Measurements from ENCODE around the gene STK32A. TPM values are rescaled to one million over a fixed set of nuclear protein-coding genes. Genes with fewer than 3 reads are reported as not detected.

STK32A gene
- total RNA-seq, 4 donors from 2014 or later, result 1.0 to 1.4 (median 1.3) TPM

GRCh38 chr5:147415651-147416050 lies 180.8 kb downstream of the STK32A start:
- H3K27ac ChIP-seq (replicated peaks in 1 of 4), result peak overlapping the region; percentile 79 to 96 (median 89)
- intact Hi-C loops (cut with DNase I), result no loop called here
- no peaks in the 10 kb centered on the region for H3K9me3 ChIP-seq
- peaks cover 21 to 98% (median 92%) of the 10 kb centered on the region in 4 donors for H3K4me1 ChIP-seq
- TF ChIP-seq CTCF (IDR thresholded peaks at IDR 0.05) (no peak), POLR2AphosphoS5 (IDR thresholded peaks at IDR 0.05) (peak in 1 of 2 donors; percentile 18)
- no peak for DNase-seq (ENCODE audit: extremely low spot score)
- H3K27me3 ChIP-seq, result no peaks in the 10 kb centered on the region
- peaks cover 7 to 61% (median 27%) of the 10 kb centered on the region in 4 donors for H3K36me3 ChIP-seq
- WGBS, result 90% methylated on average over 3 of the region's 3 CpGs
- no peak overlapping the region for H3K4me3 ChIP-seq

GRCh38 chr5:147417135-147417813 lies 182.4 kb downstream of the STK32A start:
- Histone ChIP-seq H3K36me3 (peaks cover under 1 to 50% (median 23%) of the 10 kb centered on the region in 4 donors), H3K4me3 (peak overlapping the region in 2 of 4 donors; percentile 13 to 17), H3K9me3 (no peaks in the 10 kb centered on the region), H3K4me1 (peaks cover 14 to 92% (median 78%) of the 10 kb centered on the region in 4 donors), H3K27ac (replicated peaks in 1 of 4) (peak overlapping the region; percentile 79 to 96 (median 89)), H3K27me3 (no peaks in the 10 kb centered on the region)
- TF ChIP-seq CTCF (IDR thresholded peaks at IDR 0.05) (no peak), POLR2AphosphoS5 (IDR thresholded peaks at IDR 0.05) (peak; percentile 82 to 85), EP300 (IDR thresholded peaks at IDR 0.05) (peak; percentile 94)
- WGBS, result 26% methylated on average over 5 of the region's 5 CpGs
- DNase-seq (ENCODE audit: extremely low spot score), result no peak
- intact Hi-C loops (cut with DNase I), result no loop called here

GRCh38 chr5:147418613-147419012 lies 183.8 kb downstream of the STK32A start:
- no peaks in the 10 kb centered on the region for H3K27me3 ChIP-seq
- H3K36me3 ChIP-seq, result peaks cover 1 to 50% (median 19%) of the 10 kb centered on the region in 4 donors
- TF ChIP-seq EP300 (IDR thresholded peaks at IDR 0.05), result no peak
- no peak for TF ChIP-seq POLR2A (IDR thresholded peaks at IDR 0.05; ENCODE audit: low read depth)
- TF ChIP-seq POLR2AphosphoS5 (IDR thresholded peaks at IDR 0.05), result no peak
- no peak for TF ChIP-seq CTCF (IDR thresholded peaks at IDR 0.05)
- no peak overlapping the region for H3K4me3 ChIP-seq
- intact Hi-C loops (cut with DNase I), result no loop called here
- peak overlapping the region; percentile 79 to 96 (median 89) for H3K27ac ChIP-seq (replicated peaks in 1 of 4)
- no peak for DNase-seq (ENCODE audit: extremely low spot score)
- WGBS, result 61% methylated on average over 2 of the region's 2 CpGs
- no peaks in the 10 kb centered on the region for H3K9me3 ChIP-seq
- peaks cover 14 to 79% (median 65%) of the 10 kb centered on the region in 4 donors for H3K4me1 ChIP-seq

- Histone ChIP-seq H3K9me3 (no peaks in the 10 kb centered on the region), H3K4me3 (no peak overlapping the region), H3K36me3 (peaks cover 5 to 31% (median 13%) of the 10 kb centered on the region in 4 donors), H3K27me3 (no peaks in the 10 kb centered on the region), H3K4me1 (peaks cover 23 to 63% (median 62%) of the 10 kb centered on the region in 4 donors), H3K27ac (replicated peaks in 1 of 4) (peak overlapping the region; percentile 67 to 98 (median 74))
- WGBS, result 63% methylated on average over 3 of the region's 3 CpGs
- no peak for DNase-seq (ENCODE audit: extremely low spot score)
- TF ChIP-seq EP300 (IDR thresholded peaks at IDR 0.05), result no peak
- TF ChIP-seq POLR2AphosphoS5 (IDR thresholded peaks at IDR 0.05), result peak in 1 of 2 donors; percentile 12
- intact Hi-C loops (cut with DNase I), result no loop called here
Measured at GRCh38 chr5:147426640-147427327, 192.0 kb downstream of the STK32A start.

Data from esophagus muscularis mucosa (tissue), 4 donors.